SK-N-SH (cell line): Measurements from ENCODE around the gene NTRK2. TPM values are rescaled to one million over a fixed set of nuclear protein-coding genes. Genes with fewer than 3 reads are reported as not detected.

Experiments used
- CTCF ChIA-PET: fragments of 300-600, 350-600 bp; formaldehyde crosslinking; extraction: SDS; loops from one replicate; lab custom pipeline; 2021; lab: Yijun Ruan, JAX
- POLR2A ChIA-PET: fragments of 350-600 bp; sonication (Branson Sonifier 250); formaldehyde crosslinking; extraction: SDS; loops from one replicate; lab custom pipeline; 2020; ENCODE audit warnings: antibody characterized with exemption, inconsistent platforms; lab: Yijun Ruan, JAX
- DNase-seq: peaks from one replicate; pipeline ENCODE4 v3.0.0; 2012
- H2AFZ ChIP-seq: fragments of 200-600 bp; sonication (generic); 2 replicates; pipeline ENCODE4 v1.8.1; 2016; ENCODE audit warnings: antibody characterized with exemption, mild to moderate bottlenecking, low read depth
- H3F3A ChIP-seq: fragments of 200-600 bp; sonication (generic); replicated peaks from 2 replicates; pipeline ENCODE3; 2016; ENCODE audit warnings: antibody characterized with exemption, mild to moderate bottlenecking; ENCODE audit not compliant: insufficient read depth
- H3K27ac ChIP-seq, 2 experiments: fragments of 200-500 bp in 1 of 2; fragments of 200-600 bp in 1 of 2; sonication (Bioruptor generic) in 1 of 2; sonication (generic), shearing (Covaris generic) in 1 of 2; 2 replicates each; pipeline versions ENCODE4 v1.5.1 to v1.6.1; 2014 to 2016; ENCODE audit warnings: low read depth in 2 of 2, inconsistent platforms in 1 of 2, low read length in 1 of 2, mild to moderate bottlenecking in 1 of 2, mixed read lengths in 1 of 2
- H3K27me3 ChIP-seq: fragments of 200-600 bp; sonication (generic), shearing (Covaris generic); 2 replicates; pipeline ENCODE4 v1.6.1; 2016; ENCODE audit warnings: mixed run types; ENCODE audit not compliant: insufficient read depth
- H3K36me3 ChIP-seq, 2 experiments: fragments of 200-500 bp in 1 of 2; fragments of 200-600 bp in 1 of 2; sonication (Bioruptor generic) in 1 of 2; sonication (generic) in 1 of 2; replicated peaks in 1 of 2; 2 replicates each; pipeline versions ENCODE3 to v1.5.1; 2014 to 2016; ENCODE audit warnings: low read length in 1 of 2, mild to moderate bottlenecking in 1 of 2; ENCODE audit not compliant: insufficient read depth in 2 of 2, control insufficient read depth in 1 of 2
- H3K4me1 ChIP-seq, 2 experiments: fragments of 200-500 bp in 1 of 2; fragments of 200-600 bp in 1 of 2; sonication (Bioruptor generic) in 1 of 2; sonication (generic), shearing (Covaris generic) in 1 of 2; 2 replicates each; pipeline versions ENCODE4 v1.5.1 to v1.6.1; 2014 to 2016; ENCODE audit warnings: low read depth in 1 of 2, low read length in 1 of 2, mixed run types in 1 of 2; ENCODE audit not compliant: insufficient read depth in 2 of 2, control insufficient read depth in 1 of 2
- H3K4me2 ChIP-seq: fragments of 200-600 bp; sonication (generic), shearing (Covaris generic); 2 replicates; pipeline ENCODE4 v1.6.1; 2017; ENCODE audit warnings: mixed run types
- H3K4me3 ChIP-seq, 2 experiments: fragments of 200-500 bp in 1 of 2; fragments of 200-600 bp in 1 of 2; sonication (Bioruptor generic) in 1 of 2; sonication (generic), shearing (Covaris generic) in 1 of 2; 2 replicates each; pipeline versions ENCODE4 v1.5.1 to v1.8.1; 2014 to 2016; ENCODE audit warnings: low read depth in 2 of 2, inconsistent platforms in 1 of 2, low read length in 1 of 2, mild to moderate bottlenecking in 1 of 2, mixed read lengths in 1 of 2, moderate library complexity in 1 of 2
- H3K79me2 ChIP-seq: fragments of 200-600 bp; sonication (generic); 2 replicates; pipeline ENCODE4 v1.8.1; 2017; ENCODE audit warnings: mild to moderate bottlenecking; ENCODE audit not compliant: insufficient read depth
- H3K9ac ChIP-seq: fragments of 200-600 bp; sonication (generic); 2 replicates; pipeline ENCODE4 v1.6.1; 2017; ENCODE audit warnings: mixed run types
- H3K9me2 ChIP-seq: fragments of 200-600 bp; sonication (generic); 2 replicates; pipeline ENCODE4 v1.6.1; 2017; ENCODE audit warnings: mixed run types
- H3K9me3 ChIP-seq: fragments of 200-600 bp; sonication (generic); 2 replicates; pipeline ENCODE4 v1.6.1; 2017; ENCODE audit warnings: mixed run types, mild to moderate bottlenecking, moderate library complexity
- H4K20me1 ChIP-seq: fragments of 200-600 bp; sonication (generic); 2 replicates; pipeline ENCODE4 v1.6.1; 2017; ENCODE audit warnings: mild to moderate bottlenecking, mixed run types; ENCODE audit not compliant: insufficient read depth
- CHD2 ChIP-seq: fragments of 150-350 bp; IDR thresholded peaks from 2 replicates; pipeline ENCODE4 v1.6.1; 2018; ENCODE audit warnings: low read length; ENCODE audit not compliant: partially characterized antibody
- ELF1 ChIP-seq: IDR thresholded peaks from 2 replicates; pipeline ENCODE4 v1.4.0; 2012
- FOSL2 ChIP-seq: IDR thresholded peaks from 2 replicates; pipeline ENCODE4 v1.4.0; 2012; ENCODE audit warnings: low read depth, mild to moderate bottlenecking, moderate library complexity, borderline replicate concordance
- FOXM1 ChIP-seq: IDR thresholded peaks from 2 replicates; pipeline ENCODE4 v1.4.0; 2012; ENCODE audit warnings: low read depth, mild to moderate bottlenecking
- GABPA ChIP-seq: IDR thresholded peaks from 2 replicates; pipeline ENCODE4 v1.4.0; 2012; ENCODE audit warnings: low read depth, mild to moderate bottlenecking
- GATA2 ChIP-seq: sonication (generic); formaldehyde crosslinking; IDR thresholded peaks from 2 replicates; pipeline ENCODE4 v1.5.0; 2020; ENCODE audit warnings: mild to moderate bottlenecking, missing genetic modification reagents
- MAX ChIP-seq: IDR thresholded peaks from 2 replicates; pipeline ENCODE4 v1.4.0; 2012; ENCODE audit warnings: low read depth
- MEF2A ChIP-seq: IDR thresholded peaks from 2 replicates; pipeline ENCODE4 v1.4.0; 2012; ENCODE audit warnings: low read depth, borderline replicate concordance
- MXI1 ChIP-seq: IDR thresholded peaks from 2 replicates; pipeline ENCODE4 v1.6.1; 2012; ENCODE audit warnings: mild to moderate bottlenecking, low read depth, low read length, improper control_type of control experiment
- NFIC ChIP-seq: IDR thresholded peaks from 2 replicates; pipeline ENCODE4 v1.4.0; 2012; ENCODE audit warnings: borderline replicate concordance
- NRF1 ChIP-seq: IDR thresholded peaks from 2 replicates; pipeline ENCODE4 v1.6.1; 2012; ENCODE audit warnings: low read depth, mild to moderate bottlenecking, low read length
- POLR2AphosphoS5 ChIP-seq: IDR thresholded peaks from 2 replicates; pipeline ENCODE4 v1.6.1; 2012; ENCODE audit warnings: low read depth, low read length
- RAD21 ChIP-seq: IDR thresholded peaks from 2 replicates; pipeline ENCODE4 v1.6.1; 2012; ENCODE audit warnings: mild to moderate bottlenecking, low read length
- RFX5 ChIP-seq: IDR thresholded peaks from 2 replicates; pipeline ENCODE4 v1.6.1; 2012; ENCODE audit warnings: mild to moderate bottlenecking, improper control_type of control experiment, low read length
- RXRA ChIP-seq: IDR thresholded peaks from 2 replicates; pipeline ENCODE4 v1.4.0; 2012; ENCODE audit warnings: low read depth, mild to moderate bottlenecking, borderline replicate concordance
- SIN3A ChIP-seq: IDR thresholded peaks from 2 replicates; pipeline ENCODE4 v1.6.1; 2012; ENCODE audit warnings: low read depth, mild to moderate bottlenecking, low read length, moderate library complexity, borderline replicate concordance
- SMC3 ChIP-seq: IDR thresholded peaks from 2 replicates; pipeline ENCODE4 v1.6.1; 2012; ENCODE audit warnings: low read depth, low read length, improper control_type of control experiment
- TAF1 ChIP-seq: IDR thresholded peaks from 2 replicates; pipeline ENCODE4 v1.6.1; 2012; ENCODE audit warnings: low read depth, mild to moderate bottlenecking, low read length, moderate library complexity, borderline replicate concordance
- TCF12 ChIP-seq: IDR thresholded peaks from 2 replicates; pipeline ENCODE4 v1.4.0; 2012
- TEAD4 ChIP-seq: IDR thresholded peaks from 2 replicates; pipeline ENCODE4 v1.4.0; 2012; ENCODE audit warnings: mild to moderate bottlenecking, borderline replicate concordance; ENCODE audit not compliant: insufficient read depth
- USF2 ChIP-seq: fragments of 150-350 bp; IDR thresholded peaks from 2 replicates; pipeline ENCODE4 v1.6.1; 2017; ENCODE audit warnings: antibody characterized with exemption, low read length, low read depth, borderline replicate concordance
- WGBS: methylation state at CpG from one replicate; pipeline ENCODE4 v1.1.6; 2017; ENCODE audit warnings: low lambda C conversion rate; 5-methylcytosine and 5-hydroxymethylcytosine counted together
- polyA plus RNA-seq, 3 experiments: library from polyadenylated mRNA; depleted of rRNA; stranded (reverse); fragments of >200 nt; gene quantifications; 2 replicates each; pipeline ENCODE4 v1.2.3, GENCODE V29; 2012

The NTRK2 gene
- polyA plus RNA-seq, 1 of the 3 experiments (the other 2 are of a cell fraction), result 0.05 TPM

DNA sequence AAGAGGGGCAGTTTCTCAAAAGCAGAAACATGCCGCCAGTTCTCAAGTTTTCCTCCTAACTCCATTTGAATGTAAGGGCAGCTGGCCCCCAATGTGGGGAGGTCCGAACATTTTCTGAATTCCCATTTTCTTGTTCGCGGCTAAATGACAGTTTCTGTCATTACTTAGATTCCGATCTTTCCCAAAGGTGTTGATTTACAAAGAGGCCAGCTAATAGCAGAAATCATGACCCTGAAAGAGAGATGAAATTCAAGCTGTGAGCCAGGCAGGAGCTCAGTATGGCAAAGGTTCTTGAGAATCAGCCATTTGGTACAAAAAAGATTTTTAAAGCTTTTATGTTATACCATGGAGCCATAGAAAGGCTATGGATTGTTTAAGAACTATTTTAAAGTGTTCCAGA is 142.8 kb downstream of the NTRK2 start (continued):
- TF ChIP-seq MEF2A (no peak), RXRA (no peak), SIN3A (no peak), TEAD4 (no peak)

- ChIA-PET POLR2A (no interaction called here), CTCF (interaction anchor here (0.9 to 1.7 kb wide), 2 partner anchors 15 to 797 kb away, joined by 3 read pairs; no protein-coding TSS in a partner anchor)
- Histone ChIP-seq H3K4me2 (no peak overlapping the region), H3K9ac (no peak overlapping the region), H4K20me1 (no peaks in the 10 kb centered on the region), H3K36me3 (no peaks in the 10 kb centered on the region), H3K4me3 (no peak overlapping the region), H2AFZ (no peak overlapping the region), H3K9me3 (no peaks in the 10 kb centered on the region), H3K27me3 (peaks cover 5% of the 10 kb centered on the region; the same call in 1 of the 2 replicates), H3K9me2 (no peaks in the 10 kb centered on the region), H3K4me1 (peaks cover 0 to 2% of the 10 kb centered on the region in 2 experiments; a peak in 1 of 4 replicates), H3K79me2 (no peaks in the 10 kb centered on the region), H3K27ac (no peak overlapping the region), H3F3A (no peaks in the 10 kb centered on the region)
- WGBS, result 14% methylated on average over 2 of the region's 3 CpGs
- no peak for DNase-seq
- TF ChIP-seq SMC3 (no peak), GABPA (no peak), NRF1 (no peak), TAF1 (no peak), TEAD4 (no peak), USF2 (no peak), MEF2A (no peak), FOSL2 (no peak), ELF1 (no peak), NFIC (no peak), RFX5 (no peak), MXI1 (no peak), RAD21 (no peak), CHD2 (no peak), TCF12 (no peak), MAX (no peak), FOXM1 (no peak), POLR2AphosphoS5 (no peak), RXRA (no peak), GATA2 (CRISPR knock-in tag) (no peak)
Measured at GRCh38 chr9:84812847-84813246, 143.3 kb downstream of the NTRK2 start.
